WI38 (cell line): ENCODE data around the gene RASGRF2.
A peak's percentile ranks its signal among the peaks of the same experiment; 100 is the strongest.

Experiments
- H3K4me3 ChIP-seq: 2 replicates; pipeline ENCODE4 v1.5.1; 2011; ENCODE audit warnings: low read depth, mild to moderate bottlenecking, control low read depth, low read length
- TF ChIP-seq, protein P1 (sequence below): IDR thresholded peaks from 2 replicates; pipeline ENCODE4 v1.5.1; 2012; ENCODE audit warnings: low read depth, mild to moderate bottlenecking, control low read depth, low read length

RASGRF2 gene

DNA sequence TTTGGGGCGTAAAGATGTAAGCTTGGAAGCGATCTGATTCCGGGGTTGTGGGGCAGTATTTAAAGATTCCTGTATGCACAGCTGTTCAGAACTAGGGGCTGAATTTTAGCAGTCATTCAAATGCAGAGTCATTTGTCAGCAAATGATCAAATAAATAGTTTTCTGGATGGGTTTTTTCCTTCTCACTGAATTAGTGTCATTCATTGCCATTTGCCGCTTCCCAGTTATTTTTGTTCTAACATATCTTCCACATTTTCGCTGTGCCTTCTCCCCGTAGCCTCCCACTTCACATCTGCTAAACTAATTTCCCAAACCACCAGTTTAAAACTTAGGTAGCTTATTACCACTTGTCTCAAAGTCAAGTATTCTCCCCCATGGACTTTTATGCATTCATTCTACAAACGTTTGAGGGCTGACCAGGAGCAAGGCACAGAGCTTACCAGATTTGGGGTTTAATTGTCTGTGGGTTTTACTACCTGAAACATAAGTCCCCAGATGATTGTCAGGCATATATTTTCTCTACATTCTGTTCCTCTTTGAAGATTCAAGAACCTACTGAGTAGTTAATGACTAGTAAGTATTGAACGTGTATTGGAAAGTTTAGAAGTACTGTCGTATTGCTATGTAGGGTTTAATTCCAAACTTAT lies 231.7 kb downstream of the RASGRF2 start:
- TF ChIP-seq, protein P1, sequence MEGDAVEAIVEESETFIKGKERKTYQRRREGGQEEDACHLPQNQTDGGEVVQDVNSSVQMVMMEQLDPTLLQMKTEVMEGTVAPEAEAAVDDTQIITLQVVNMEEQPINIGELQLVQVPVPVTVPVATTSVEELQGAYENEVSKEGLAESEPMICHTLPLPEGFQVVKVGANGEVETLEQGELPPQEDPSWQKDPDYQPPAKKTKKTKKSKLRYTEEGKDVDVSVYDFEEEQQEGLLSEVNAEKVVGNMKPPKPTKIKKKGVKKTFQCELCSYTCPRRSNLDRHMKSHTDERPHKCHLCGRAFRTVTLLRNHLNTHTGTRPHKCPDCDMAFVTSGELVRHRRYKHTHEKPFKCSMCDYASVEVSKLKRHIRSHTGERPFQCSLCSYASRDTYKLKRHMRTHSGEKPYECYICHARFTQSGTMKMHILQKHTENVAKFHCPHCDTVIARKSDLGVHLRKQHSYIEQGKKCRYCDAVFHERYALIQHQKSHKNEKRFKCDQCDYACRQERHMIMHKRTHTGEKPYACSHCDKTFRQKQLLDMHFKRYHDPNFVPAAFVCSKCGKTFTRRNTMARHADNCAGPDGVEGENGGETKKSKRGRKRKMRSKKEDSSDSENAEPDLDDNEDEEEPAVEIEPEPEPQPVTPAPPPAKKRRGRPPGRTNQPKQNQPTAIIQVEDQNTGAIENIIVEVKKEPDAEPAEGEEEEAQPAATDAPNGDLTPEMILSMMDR = no peak

DNA sequence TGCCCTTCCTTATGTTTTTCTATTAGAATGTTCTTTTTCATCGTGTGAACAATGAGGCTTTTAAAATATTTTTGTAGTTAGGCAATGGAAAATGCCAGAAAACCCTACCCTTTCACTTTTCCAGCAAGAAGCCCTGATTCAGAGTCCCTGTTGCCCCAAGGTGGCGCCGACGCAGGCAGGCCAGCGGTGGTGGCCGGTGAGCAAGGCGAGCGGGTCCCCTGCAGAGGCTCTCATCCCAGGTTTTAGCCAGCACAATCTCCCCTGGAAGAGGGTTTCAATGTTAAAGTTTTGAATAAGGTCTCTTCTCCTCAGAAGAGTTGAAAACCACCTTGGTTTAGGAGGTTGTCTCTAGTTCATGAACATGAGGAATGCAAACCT lies 232.2 kb downstream of the RASGRF2 start:
- TF ChIP-seq, protein P1 = no peak

More for the DNA sequence above, 231.7 kb downstream of the RASGRF2 start:
- no peak overlapping the region for H3K4me3 ChIP-seq

DNA sequence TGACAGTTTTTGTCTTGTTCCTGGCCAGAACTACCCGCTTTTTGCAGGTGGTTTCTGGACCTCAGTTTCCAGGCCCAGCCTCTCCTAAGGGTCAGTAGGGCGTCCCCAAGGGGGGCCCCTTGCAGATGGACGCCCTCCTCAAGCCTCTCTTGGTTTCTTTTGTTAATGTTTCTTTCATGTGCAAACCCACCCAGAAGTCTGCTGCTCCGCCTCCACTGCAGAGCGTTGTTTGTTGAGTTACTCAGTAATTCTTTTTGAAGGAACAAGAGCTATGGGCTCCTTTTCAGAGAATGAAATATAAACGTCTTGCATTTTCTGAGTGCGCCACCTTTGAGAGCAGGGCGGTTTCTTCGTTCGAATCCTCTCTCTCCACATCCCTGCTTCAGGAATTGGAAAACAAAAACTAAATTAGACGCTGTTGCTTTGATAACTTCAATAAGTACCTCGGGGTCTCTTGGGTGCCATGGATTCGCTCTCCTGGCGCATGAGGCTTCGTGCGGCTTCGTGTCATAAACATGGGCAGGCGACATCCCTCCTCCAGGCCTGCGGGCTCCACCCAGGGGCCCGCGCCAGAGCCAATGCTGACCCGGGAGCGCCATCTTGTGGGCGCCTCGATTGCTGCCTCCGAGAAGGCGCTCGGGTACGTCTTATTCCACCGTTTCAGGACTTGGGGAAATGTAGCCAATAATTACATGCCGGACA lies 234.6 kb downstream of the RASGRF2 start:
- H3K4me3 ChIP-seq = no peak overlapping the region
- TF ChIP-seq, protein P1 = peak; percentile 94

More for the DNA sequence above, 232.2 kb downstream of the RASGRF2 start:
- H3K4me3 ChIP-seq = no peak overlapping the region

DNA sequence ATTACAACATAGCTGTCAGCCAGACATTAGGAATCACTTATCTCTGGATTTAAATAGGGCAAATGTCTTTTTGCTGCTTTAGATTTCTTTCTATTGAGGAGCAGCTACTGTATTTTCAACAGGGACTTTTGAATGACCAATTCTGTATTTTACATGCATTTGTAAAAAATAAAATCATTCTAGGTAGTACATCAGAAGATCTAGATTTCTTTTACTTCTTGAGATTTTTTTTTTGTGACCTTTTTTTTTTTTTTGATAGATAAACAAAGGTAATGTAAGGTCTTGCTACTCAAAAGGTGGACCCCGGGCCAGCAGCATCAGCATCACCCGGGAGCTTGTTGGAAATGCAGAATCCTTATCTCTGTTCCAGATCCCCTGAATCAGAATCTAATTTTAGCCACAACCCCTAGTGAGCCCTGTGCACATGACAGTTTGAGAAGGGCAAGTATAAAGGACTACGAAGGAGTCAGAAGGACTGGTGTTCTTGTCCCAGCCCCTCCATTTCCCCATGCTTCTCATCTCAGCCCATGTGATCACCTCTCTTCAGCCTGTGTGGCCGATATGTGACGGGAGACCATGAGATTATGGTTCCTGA lies 235.3 kb downstream of the RASGRF2 start:
- no peak overlapping the region for H3K4me3 ChIP-seq
- TF ChIP-seq, protein P1 = no peak

DNA sequence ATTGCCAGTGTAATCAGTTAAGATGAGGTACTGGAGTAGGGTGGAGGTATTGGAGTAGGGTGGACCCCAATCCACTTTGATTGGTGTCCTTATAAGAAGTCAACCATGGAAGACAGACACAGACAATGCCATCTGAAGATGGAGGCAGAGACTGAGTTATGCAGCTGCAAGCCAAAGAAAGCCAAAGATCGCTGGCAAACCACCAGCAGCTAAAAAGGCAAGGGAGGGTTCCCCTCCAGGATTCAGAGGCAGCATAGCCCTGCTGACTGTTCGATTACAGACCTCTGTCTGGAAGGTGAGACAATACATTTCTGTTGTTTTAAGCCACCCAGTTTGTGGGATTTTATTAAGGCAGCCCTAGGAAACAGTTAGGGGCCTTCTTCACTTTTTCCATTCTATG lies 242.5 kb downstream of the RASGRF2 start:
- H3K4me3 ChIP-seq = no peak overlapping the region
- TF ChIP-seq, protein P1 = no peak

DNA sequence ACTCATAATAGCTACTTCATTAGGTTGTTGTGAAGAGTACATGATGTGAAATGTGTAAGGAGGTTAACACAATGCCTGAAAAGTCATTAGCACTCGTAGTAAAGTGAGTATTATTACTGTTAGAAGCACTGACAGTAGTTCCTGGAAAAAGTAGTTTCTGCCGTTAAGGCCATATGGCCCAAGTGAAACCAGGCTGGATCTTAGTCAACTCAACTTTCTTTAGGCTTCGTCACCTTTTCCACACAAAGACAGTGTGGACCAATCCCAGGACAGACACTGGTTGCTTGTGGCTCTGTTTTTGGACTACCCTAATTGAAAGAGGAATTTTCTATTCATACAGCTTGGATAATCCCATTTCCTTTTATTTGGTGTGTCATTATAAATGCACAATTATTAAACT lies 243.6 kb downstream of the RASGRF2 start:
- no peak overlapping the region for H3K4me3 ChIP-seq
- TF ChIP-seq, protein P1 = no peak

DNA sequence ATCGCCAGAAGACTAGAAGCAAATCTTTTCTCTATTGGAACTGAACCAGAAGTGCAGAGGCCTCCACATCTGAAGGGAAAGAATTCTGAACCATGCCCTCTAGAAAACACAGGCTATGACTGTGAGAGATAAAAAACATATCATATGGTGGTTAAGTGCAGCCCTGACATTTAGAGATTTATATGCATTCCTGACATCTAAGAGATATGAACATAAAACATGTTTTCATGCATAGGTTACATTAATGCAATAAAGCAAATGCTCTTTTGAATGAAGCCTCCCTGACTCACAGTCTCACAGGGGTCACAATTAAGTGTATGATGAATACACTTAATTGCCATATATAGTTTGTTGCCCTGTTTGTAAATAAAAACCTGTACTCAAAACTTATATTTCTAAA lies 244.0 kb downstream of the RASGRF2 start:
- H3K4me3 ChIP-seq = no peak overlapping the region
- TF ChIP-seq, protein P1 = no peak
